Right ventricle myocardium inferior (tissue), 1 donor: Measurements from ENCODE around the gene RERE. TPM values are rescaled to one million over a fixed set of nuclear protein-coding genes. Genes with fewer than 3 reads are reported as not detected.

Experiments
- ATAC-seq: fragments of 200-7000 bp; cut with Tn5 transposase; one replicate; pipeline ENCODE4 v1.9.1; 2020; ENCODE audit warnings: mild to moderate bottlenecking, moderate library complexity
- DNase-seq: peaks from one replicate; pipeline ENCODE4 v3.0.0; 2021; ENCODE audit errors: missing footprints
- intact Hi-C: fragments of 100-400 bp; cut with DNase I; formaldehyde crosslinking; loops from one replicate; pipeline ENCODE4 v1.11.0; 2022
- long read RNA-seq: library from polyadenylated mRNA; unstranded; transcript quantifications from one replicate; pipeline ENCODE4 v2.0.0, GENCODE V29; 2021
- total RNA-seq: library from RNA; stranded (reverse); fragmentation: NEBNext Ultra II Directional; extraction: Animal tissue kit (Norgen Biotek cat#: 25700); gene quantifications from one replicate; pipeline ENCODE4 v1.2.1, GENCODE V29; 2021
- donor health status: DM: no; HTN: yes; CAD: no; lungs with severe emphysema.

The RERE gene
- 133 TPM for total RNA-seq
- long read RNA-seq, partial matches to known transcripts, result 23 of 30 reads
- long read RNA-seq, other reads (novel, unspliced or antisense), result 7 of 30 reads

DNA sequence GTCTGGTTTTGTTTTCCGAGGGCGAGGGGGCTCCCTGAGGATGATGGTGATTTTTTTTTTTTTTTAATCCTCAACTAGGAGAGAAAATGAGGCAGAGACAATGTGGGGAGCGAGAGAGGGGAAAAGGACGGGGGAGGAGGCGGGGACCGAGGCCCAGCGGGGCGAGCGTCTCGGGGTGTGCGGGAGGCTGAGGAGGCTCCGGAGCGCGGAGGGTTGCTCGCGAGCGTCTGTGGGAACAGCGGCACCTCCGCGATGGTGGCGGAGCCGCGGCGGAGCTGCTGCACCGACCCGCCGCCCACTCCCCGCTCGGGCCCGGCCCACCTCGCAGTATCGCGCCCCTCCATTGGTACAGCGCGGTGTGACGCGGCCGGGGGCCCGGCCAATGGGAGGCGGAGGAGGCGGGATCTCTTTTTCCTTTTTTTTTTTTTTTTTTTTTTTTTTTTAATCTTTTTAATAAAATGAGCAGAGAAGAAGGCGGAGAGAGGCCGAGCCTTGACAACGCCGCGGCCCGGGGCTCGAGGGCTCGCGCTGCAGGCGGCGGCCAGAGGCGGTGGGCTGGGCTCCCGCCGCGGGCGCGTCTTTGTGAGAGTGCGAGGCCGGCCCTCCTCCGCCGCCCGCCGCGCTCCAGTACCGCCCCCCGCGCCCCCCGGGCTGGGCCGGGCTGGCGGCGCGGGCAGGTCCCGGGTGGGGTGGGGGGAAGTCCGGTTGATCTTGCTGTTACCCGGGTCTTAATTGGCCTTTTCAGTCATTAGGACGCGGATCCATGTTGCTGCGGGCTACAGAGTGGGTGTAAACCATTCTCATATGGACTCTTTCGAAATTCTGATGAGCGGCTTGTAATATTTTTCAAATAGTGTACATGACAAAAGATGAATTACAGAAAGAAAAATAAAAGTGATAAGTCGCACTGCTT, at the start of gene RERE:
RERE (minus strand) TSS at position 229 of the 913 bp plus-strand sequence.
- DNase-seq (peak; percentile 95), ATAC-seq (peak; percentile 99)
- intact Hi-C loops, result loop anchor here (2.0 kb wide), 1 partner anchor 35 kb away; no protein-coding TSS in a partner anchor

DNA sequence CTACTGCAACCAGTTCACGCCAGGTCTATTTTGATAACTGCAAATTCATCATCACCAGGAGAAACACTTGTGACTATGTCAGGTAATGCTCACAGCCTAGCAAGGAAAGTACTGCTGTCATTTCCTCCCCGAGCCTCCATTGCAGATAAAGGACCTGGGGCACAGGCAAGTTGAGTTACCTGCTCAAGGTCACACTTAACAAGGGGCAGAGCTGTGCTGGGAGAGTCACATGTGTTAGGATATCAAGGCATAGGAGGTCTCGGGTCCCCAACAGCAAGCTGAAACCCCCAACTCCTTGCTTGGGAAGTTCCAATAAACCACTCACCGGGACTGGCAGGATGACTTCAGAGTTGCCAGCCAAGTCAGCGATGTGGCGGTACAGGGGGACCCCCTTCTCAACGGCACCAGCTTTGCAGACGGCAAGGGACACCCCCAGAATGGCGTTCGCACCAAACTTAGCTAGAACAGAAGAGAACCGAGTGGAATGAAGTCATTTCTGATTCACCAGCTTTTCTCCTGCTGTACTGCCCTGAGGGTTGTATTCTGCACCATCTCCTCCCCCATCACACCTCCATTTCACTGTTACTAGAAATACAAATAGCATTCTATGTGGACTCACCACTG, 49.5 kb upstream of the RERE start:
- ATAC-seq (no peak), DNase-seq (no peak)
- intact Hi-C loops, result no loop called here

DNA sequence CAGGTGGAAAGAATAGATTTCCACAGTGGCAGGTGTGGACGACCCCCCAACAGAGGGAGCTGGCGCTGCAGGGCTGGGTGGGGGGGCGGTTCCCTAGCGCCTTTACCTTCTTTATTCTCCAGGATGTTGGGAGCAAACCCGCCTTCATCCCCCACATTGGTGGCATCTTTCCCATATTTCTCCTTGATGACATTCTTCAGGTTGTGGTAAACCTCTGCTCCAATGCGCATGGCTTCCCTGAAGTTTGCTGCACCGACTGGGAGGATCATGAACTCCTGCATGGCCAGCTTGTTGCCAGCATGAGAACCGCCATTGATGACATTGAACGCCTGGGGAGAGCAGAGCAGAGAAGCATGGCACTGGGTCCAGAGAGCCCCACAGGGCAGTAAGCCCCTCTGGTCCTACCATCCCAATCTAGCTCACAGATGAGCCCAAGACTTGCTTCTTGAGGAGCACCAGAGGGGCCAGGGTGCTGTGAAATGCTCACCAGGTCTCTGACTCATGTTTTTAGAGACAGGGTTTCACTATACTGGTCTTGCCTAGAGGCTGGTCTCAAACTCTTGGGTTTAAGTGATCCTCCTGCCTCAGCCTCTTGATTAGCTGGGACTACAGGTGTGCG, 48.8 kb upstream of the RERE start:
- DNase-seq, result no peak
- intact Hi-C loops, result no loop called here
- ATAC-seq, result no peak

DNA sequence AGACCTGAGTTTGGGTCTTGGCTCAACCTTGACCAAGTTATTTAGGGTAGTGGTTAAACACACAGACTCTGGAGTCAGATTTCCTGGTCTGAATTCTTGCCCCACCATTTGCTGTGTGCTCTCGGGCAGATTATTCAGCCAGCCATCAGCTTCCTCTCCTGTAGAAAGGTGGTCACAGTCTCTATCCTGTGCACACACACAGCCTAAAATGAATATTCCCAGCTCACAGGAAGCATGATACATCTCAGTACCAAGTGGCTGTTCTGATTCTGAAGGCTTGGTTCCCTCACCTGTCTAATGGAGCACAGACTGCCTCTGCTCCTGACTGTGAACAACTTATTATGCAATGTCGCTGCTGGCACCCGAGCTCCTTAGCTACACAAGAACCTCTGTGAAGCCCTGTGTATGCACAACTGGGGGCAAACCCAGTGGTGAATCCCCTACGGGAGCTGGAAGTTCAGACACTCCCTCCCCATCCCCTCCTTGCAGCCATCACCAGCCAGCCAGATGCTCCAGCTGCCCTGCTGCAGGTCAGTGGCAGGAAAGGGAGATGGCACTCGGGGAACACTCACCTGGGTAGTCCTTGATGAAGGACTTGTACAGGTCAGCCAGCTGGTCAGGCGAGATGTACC, 47.4 kb upstream of the RERE start:
- DNase-seq (no peak), ATAC-seq (no peak)
- intact Hi-C loops, result no loop called here

DNA sequence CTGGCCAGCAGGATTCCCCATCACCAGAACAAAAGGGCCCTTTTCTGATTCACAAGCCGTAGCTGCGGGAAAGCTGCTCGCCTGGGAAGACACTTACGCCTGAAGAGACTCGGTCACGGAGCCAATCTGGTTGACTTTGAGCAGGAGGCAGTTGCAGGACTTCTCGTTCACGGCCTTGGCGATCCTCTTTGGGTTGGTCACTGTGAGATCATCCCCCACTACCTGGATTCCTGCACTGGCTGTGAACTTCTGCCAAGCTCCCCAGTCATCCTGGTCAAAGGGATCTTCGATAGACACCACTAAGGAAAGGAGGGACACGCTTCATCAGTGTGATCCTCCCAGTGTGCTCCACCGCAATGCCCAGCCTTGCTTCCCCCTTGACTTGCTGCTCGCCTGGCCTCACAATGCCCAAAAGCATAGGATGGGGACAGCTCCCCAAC, 46.4 kb upstream of the RERE start:
- intact Hi-C loops, result no loop called here
- DNase-seq, result no peak
- no peak for ATAC-seq

DNA sequence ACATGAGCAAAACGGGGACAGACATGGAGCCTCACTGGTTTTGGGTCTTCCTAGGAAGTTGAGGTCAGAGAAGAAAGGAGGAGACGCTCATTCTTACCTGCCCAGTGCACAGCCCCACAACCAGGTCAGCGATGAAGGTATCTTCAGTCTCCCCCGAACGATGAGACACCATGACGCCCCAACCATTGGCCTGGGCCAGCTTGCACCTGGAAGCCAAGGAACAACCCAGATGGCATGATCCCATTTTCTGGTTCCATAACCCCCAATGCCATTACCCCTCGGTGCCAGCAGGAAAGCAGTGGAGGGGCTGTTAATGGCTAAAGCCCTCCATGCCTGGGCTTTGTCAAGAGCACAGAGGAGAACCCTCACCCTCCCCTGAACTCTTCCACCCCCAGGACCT, 45.7 kb upstream of the RERE start:
- DNase-seq, result no peak
- intact Hi-C loops, result no loop called here
- ATAC-seq, result no peak

DNA sequence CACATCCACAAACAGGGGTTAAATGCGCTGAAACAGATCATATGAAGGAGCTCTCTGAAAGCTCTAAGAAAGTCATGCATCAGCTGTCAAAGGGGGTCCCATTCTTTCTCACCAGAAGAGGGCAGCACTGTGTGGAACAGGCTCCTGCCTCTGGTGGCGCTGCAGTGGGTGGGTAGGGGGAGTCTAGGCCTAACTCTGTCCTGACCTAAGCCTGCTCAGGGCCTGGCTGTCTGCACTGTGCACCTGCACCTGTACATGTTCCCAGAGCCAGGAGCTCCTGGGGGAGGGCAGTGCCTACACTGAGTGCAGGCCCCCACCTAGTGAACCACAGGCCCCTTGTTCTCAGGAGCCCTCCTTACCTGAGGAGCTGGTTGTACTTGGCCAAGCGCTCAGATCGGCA, 45.1 kb upstream of the RERE start:
- no peak for DNase-seq
- intact Hi-C loops, result no loop called here
- ATAC-seq, result no peak

DNA sequence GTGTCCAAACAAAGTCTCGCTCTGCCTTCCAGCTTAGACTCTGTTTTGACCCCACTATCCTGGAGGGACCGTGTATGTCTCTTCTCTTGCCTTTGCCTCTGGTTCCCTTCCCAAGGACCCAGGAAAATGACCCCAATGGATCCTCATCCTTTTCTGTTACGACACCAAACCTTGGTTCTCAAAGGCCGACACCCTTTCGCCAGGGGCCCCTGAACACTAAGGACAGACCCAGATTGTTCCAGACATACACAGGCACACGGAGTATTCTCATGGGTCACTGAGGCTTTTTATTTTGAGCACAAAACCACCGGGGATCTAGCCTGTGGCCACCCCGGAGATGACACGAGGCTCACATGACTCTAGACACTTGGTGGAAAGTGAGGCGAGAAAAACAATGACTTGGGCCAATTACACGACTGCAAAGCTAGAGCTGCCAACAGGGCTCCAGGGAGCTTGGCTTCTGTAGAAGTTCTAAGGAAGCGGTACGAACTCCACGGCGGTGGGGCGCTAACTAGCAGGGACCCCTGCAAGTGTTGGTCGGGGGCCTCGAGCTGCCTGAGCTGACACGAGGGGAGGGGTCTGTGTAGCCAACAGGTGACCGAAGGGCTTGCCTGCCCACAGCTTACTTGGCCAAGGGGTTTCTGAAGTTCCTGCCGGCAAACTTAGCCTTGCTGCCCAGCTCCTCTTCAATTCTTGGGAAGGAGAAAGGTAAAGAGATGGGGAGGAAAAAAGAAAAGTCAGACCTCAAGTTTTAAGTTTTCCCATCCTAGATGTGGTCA, 43.5 kb upstream of the RERE start:
- ATAC-seq (no peak), DNase-seq (no peak)
- intact Hi-C loops, result no loop called here

DNA sequence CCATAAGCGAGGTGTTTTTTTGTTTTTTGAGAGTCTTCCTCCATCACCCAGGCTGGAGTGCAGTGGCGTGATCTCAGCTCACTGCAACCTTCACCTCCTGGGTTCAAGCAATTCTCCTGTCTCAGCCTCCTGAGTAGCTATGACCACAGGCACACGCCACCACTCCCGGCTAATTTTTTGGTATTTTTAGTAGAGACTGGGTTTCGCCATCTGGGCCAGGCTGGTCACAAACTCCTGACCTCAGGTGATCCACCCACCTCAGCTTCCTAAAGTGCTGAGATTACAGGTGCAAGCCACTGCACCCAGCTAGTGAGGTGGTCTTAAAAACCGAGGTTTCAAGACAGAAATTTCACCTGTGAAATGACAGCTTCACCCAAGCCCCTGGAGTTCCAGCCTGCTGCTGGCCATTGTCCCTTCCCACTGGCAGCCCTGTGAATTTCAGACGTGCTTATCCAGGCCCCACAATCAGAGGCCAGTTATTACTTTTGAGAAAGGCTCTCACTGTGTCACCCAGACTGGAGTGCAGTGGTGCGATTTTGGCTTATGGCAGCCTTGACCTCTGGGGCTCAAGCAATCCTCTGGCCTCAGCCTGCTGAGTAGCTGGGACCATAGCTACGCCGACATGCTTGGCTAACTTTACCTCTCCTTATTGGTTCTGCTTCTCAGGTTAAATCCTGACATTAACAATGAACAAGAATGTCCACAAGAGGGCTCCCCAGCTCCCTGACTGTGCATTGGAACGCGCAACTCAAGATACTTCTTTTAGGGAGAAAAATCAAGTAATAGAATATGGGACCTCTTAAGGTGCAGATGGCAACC, 41.7 kb upstream of the RERE start:
- intact Hi-C loops, result no loop called here
- DNase-seq, result no peak
- peak; percentile 31 for ATAC-seq

DNA sequence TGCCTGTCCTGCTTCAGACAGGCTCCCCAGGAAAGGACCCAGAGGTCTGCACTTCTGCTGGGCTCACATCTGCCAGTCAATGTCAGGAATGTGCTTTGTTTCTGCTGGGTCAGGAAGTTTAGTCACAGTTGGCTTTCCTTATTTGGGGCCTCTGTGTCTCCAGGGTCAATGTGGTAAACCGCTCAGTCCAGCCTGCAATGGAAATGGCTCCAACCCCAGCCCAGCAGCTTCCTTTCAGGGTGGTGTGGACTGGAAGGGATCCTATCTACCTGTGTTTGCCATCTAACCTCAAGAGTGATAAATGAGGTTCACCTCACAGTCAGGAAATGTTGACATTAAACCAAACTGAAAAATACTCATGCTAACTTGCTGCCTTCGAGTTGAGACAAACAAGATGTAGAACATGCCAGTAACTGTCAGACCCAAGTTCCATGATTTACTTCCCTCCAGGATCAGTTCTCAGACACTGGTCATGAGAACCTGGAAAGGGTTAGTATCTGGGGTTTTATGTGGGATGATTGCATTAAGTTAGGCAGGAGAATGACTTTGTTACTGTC, 40.8 kb upstream of the RERE start:
- DNase-seq (no peak), ATAC-seq (peak; percentile 40)
- intact Hi-C loops, result no loop called here

DNA sequence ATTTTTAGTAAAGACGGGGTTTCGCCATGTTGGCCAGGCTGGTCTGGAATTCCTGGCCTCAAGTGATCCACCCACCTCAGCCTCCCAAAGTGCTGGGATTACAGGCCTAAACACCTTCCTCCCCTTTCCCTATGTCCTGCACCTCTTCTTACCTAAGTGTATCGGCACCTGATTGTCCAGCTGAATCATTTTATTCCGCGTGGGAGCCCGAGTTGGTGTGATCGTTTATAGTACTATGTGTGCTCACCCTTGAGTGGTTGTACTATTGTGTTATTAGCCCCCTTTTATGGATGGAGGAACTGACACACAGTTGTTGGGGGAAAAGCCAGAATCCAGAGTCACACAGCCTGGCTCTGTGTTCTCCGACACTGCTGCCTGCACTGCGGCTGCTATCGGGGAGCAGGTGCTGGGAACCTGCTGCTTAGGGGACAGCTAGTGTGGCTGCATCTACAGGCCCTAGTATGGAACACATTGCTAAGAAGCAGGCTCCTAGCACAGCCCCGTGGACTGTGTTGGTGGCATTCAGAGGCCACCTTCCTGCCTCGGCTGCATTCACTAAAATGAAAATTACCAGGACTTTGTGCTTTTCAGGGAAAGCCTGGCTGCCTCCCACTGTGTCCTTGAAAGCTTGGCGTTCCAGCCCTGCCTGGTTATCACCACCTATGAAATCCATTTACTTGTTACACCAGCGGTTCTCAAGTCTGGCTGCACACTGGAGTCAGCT, 39.4 kb upstream of the RERE start:
- ATAC-seq (no peak), DNase-seq (no peak)
- intact Hi-C loops, result no loop called here

DNA sequence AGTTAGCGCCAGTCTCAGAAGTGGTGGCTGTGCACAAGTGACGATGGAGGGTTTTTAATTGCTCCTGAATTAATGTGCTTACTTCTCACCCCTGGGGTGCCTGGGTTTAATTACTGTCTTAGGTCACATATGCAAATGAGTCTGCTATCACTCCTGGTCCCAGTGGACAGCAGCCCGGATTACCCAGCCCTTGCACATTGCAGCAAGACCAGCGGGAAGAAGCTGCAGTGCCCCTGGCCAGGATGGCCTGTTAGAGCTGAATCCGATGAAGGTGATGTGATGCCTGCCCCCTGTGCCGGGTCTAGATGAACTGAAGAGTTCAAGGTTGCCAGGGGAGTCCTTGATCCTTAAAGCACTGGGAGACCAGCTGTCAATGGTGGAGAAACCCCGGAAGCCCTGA, 36.8 kb upstream of the RERE start:
- no peak for ATAC-seq
- DNase-seq, result no peak
- intact Hi-C loops, result no loop called here

DNA sequence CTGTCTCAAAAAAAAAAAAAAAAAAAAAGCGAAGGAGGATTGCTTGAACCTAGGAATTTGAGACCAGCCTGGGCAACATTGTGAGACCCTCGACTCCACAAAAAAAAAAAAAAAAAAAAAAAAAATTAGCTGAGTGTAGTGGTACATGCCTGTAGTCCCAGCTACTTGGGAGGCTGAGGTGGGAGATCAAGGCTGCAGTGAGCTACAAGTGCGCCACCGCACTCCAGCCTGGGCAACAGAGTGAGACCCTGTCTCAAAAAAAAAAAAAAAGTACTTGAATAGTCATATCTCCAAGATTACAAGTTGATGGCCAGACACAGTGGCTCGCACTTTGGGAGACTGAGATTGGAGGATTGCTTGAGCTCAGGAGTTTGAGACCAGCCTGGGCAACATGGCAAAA, 33.6 kb upstream of the RERE start:
- DNase-seq (no peak), ATAC-seq (no peak)
- intact Hi-C loops, result no loop called here

DNA sequence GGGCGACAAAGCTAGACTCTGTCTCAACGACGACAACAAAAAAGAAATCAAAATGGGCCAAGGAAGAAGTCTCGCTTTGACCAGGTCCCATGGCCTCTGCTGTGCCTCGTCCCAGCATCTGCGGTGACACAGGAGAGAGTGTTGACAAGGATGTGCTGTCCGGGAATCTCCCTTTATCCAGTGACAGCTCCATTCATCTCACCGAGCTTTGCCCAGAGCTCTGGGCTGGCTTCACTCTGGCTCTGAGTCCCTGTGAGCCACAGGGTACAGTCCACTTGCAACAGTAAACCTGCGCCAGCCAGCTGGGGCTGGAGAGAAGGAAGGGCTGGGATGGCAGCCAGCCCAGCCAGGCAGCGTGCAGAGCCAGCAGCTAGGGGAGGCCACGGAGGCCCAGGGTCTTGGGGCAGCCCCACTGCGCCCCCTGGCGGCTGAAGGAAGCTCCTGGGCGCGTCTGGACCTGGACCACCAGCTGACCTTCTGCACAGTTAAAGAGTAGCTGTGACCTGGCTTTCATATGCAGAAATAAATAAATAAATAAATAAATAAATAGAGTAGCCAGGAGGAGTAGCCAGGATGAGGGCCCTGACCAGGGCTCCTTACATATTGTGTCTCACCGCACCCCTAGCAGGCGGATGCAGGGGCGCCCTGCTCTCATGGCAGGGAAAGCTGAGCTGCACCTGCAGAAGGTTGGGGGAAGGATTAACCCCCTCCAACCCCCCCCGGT, 31.4 kb upstream of the RERE start:
- intact Hi-C loops, result loop anchor here (5.0 to 10.0 kb wide), 3 partner anchors 122 to 874 kb away; no protein-coding TSS in a partner anchor
- peak; percentile 95 for DNase-seq
- peak; percentile 98 for ATAC-seq

DNA sequence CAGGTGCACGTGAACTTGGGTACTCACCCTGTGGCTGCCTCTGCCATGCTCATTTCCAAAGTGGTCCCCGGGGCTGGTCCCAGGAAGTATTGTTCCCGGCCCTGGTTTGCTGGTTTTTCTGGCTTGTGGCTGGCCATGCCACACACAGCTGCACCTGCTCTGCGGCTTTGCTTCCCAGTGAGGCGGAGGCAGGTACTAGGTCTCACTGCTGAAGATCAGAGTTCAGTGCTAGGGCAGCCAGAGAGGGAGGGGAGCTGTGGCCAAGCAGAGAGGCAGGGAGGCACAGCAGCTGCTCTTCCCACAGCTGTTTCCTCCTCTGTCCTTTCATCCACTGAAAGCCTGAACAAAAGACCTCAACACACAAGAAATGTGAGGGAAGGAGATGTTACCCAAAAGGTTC, 30.6 kb upstream of the RERE start:
- intact Hi-C loops, result loop anchor here (5.0 to 10.0 kb wide), 3 partner anchors 121 to 873 kb away; no protein-coding TSS in a partner anchor
- DNase-seq (no peak), ATAC-seq (no peak)

DNA sequence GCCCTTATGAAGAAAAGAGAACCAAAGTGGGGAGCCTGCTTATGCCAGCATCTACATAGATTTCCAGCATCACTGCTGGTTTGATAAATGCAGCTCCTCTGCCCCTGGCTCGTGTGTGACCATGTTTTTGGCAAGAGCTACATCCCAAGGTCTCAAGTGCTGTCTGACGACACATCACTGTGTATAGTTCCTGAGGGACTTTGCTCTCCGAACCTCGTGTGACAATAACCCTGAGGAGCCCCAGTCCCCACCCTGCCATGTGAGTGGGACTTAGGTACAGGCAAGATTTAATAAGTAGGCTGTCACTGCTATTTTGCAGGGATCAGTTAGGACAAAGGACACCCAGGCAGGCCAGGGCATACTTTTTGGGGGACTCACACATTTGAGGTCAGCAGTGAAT, 28.8 kb upstream of the RERE start:
- ATAC-seq, result no peak
- DNase-seq, result no peak
- intact Hi-C loops, result loop anchor here (5.0 to 10.0 kb wide), 3 partner anchors 119 to 871 kb away; no protein-coding TSS in a partner anchor
